A673 (cell line): ENCODE results near the gene LSM6. TPM values are rescaled to one million over a fixed set of nuclear protein-coding genes. Genes with fewer than 3 reads are reported as not detected.

Experiments
- BruUV-seq: library from RNA; stranded (reverse); fragments of 400-500 nt; replicated peaks from 2 replicates; lab custom pipeline; 2021; lab: Mats Ljungman, UMichigan
- CTCF ChIA-PET: fragments of 300-600 bp; sonication (Branson Sonifier 250); formaldehyde crosslinking; loops from one replicate; lab custom pipeline; 2022; ENCODE audit warnings: antibody characterized with exemption; lab: Charles Lee
- POLR2A ChIA-PET: fragments of 300-600 bp; sonication (Branson Sonifier 250); formaldehyde crosslinking; loops from one replicate; lab custom pipeline; 2022; ENCODE audit warnings: antibody characterized with exemption; ENCODE audit not compliant: low non-redundant PET; lab: Charles Lee
- DNase-seq: peaks from one replicate; pipeline ENCODE4 v3.0.0-alpha.2; 2015; ENCODE audit warnings: low spot score
- H3K27ac ChIP-seq: fragments of 200-600 bp; sonication (generic); 2 replicates; pipeline ENCODE4 v1.5.1; 2016; ENCODE audit warnings: mixed run types, low read depth, mild to moderate bottlenecking, mixed read lengths, antibody characterized with exemption, low read length; ENCODE audit not compliant: poor library complexity, severe bottlenecking
- H3K27me3 ChIP-seq: fragments of 200-600 bp; sonication (generic); replicated peaks from 2 replicates; pipeline ENCODE4 v1.6.1; 2017; ENCODE audit warnings: mixed run types, low read depth, mild to moderate bottlenecking, mixed read lengths, antibody characterized with exemption, low read length; ENCODE audit not compliant: insufficient read depth, poor library complexity
- H3K36me3 ChIP-seq: fragments of 200-600 bp; sonication (generic); 2 replicates; pipeline ENCODE4 v1.6.1; 2016; ENCODE audit warnings: mixed run types, mild to moderate bottlenecking, mixed read lengths, antibody characterized with exemption, low read length; ENCODE audit not compliant: insufficient read depth, poor library complexity, severe bottlenecking
- H3K4me1 ChIP-seq: fragments of 200-600 bp; sonication (generic); 2 replicates; pipeline ENCODE4 v1.6.1; 2017; ENCODE audit warnings: mixed run types, mild to moderate bottlenecking, mixed read lengths, antibody characterized with exemption, low read length; ENCODE audit not compliant: insufficient read depth, poor library complexity, severe bottlenecking
- H3K4me3 ChIP-seq: fragments of 200-600 bp; sonication (generic); 2 replicates; pipeline ENCODE4 v1.5.1; 2016; ENCODE audit warnings: low read depth, mixed run types, mild to moderate bottlenecking, mixed read lengths, low read length; ENCODE audit not compliant: poor library complexity, severe bottlenecking
- H3K9me3 ChIP-seq: fragments of 200-600 bp; sonication (generic); 2 replicates; pipeline ENCODE4 v1.6.1; 2016; ENCODE audit warnings: mixed run types, low read depth, mild to moderate bottlenecking, mixed read lengths, antibody characterized with exemption, low read length; ENCODE audit not compliant: poor library complexity, severe bottlenecking
- CTCF ChIP-seq: fragments of 300-800, 200-600 bp; sonication (generic); conservative IDR thresholded peaks from 2 replicates; pipeline ENCODE4 v1.5.1; 2017; ENCODE audit warnings: low read depth, mild to moderate bottlenecking, antibody characterized with exemption, low read length, moderate library complexity, mixed read lengths
- EZH2 ChIP-seq: fragments of 200-600 bp; sonication (generic); IDR thresholded peaks from 2 replicates; pipeline ENCODE4 v1.6.1; 2017; ENCODE audit warnings: borderline replicate concordance, low read depth, mild to moderate bottlenecking, mixed read lengths, antibody characterized with exemption, low read length; ENCODE audit not compliant: poor library complexity, severe bottlenecking
- intact Hi-C: fragments of 100-400 bp; cut with micrococcal nuclease; formaldehyde crosslinking; loops from one replicate; pipeline ENCODE4 v1.10.0; 2022; ENCODE audit not compliant: unreplicated experiment
- total RNA-seq: library from RNA; stranded (reverse); gene quantifications from 2 replicates; pipeline ENCODE4 v1.2.3, GENCODE V29; 2021

LSM6 gene
- total RNA-seq, 1 experiment from 2014 or later = 61.7 TPM

DNA sequence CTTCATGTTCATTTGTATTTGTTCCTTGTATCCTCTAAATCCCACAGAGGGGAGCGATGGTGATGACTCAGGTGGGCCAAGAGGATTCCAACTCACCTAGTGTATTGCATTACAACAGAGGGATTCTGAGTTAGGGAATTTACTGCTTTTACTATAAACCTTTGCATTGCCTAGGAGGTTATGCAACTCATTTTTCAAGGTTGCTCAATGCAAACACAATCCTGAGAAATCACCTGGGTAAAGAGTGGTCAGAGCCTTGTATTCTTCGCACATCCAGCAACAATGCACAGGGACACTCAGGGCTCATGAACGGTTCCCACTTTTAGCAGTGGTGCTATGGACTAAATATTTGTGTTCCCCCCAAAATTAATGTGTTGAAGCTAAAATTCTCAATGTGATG is 28.6 kb upstream of the LSM6 start:
- no peak overlapping the region for H3K27ac ChIP-seq
- ChIA-PET POLR2A (no interaction called here), CTCF (no interaction called here)
- H3K36me3 ChIP-seq = no peaks in the 10 kb centered on the region
- H3K4me3 ChIP-seq = no peak overlapping the region
- no peaks in the 10 kb centered on the region for H3K4me1 ChIP-seq
- H3K27me3 ChIP-seq = no peaks in the 10 kb centered on the region
- no peak for TF ChIP-seq CTCF
- DNase-seq = no peak
- no TSS peak for BruUV-seq
- no peaks in the 10 kb centered on the region for H3K9me3 ChIP-seq
- intact Hi-C loops = no loop called here

- intact Hi-C loops = no loop called here
- no TSS peak for BruUV-seq
- DNase-seq = no peak
- Histone ChIP-seq H3K4me3 (no peak overlapping the region), H3K36me3 (no peaks in the 10 kb centered on the region), H3K4me1 (no peaks in the 10 kb centered on the region), H3K27ac (no peak overlapping the region), H3K9me3 (no peaks in the 10 kb centered on the region), H3K27me3 (no peaks in the 10 kb centered on the region)
- ChIA-PET CTCF (no interaction called here), POLR2A (no interaction called here)
- TF ChIP-seq EZH2 (no peak), CTCF (no peak)
Measured at GRCh38 chr4:146148021-146148420, 27.5 kb upstream of the LSM6 start.

DNA sequence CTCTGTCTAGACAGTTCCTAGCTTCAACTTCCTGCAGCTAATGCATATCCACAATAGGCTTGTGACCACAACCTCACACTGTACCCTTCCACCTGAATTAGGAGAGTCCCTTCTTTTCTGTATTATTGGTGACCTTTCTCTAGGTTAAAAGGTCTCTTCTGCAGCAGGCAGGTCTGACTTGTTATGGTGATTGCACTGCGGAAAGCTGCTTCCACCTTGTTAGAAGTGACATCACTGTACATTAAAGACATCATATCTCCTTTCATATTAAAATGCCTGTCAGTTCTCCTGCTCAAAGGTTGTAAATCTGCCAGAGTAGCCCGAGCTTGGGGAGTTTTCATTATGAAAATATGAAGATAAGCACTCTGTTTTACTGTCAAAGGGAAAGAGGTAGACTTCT is 21.5 kb upstream of the LSM6 start:
- DNase-seq = no peak
- CTCF ChIA-PET = no interaction called here
- TF ChIP-seq CTCF (no peak), EZH2 (no peak)
- BruUV-seq = no TSS peak
- Histone ChIP-seq H3K9me3 (no peaks in the 10 kb centered on the region), H3K4me1 (peaks cover 4% of the 10 kb centered on the region), H3K36me3 (no peaks in the 10 kb centered on the region), H3K4me3 (no peak overlapping the region), H3K27ac (no peak overlapping the region), H3K27me3 (no peaks in the 10 kb centered on the region)
- POLR2A ChIA-PET = no interaction called here
- intact Hi-C loops = no loop called here
